ENCODE data around the gene PFKP.

- TF ChIP-seq CTCF (IDR thresholded peaks at IDR 0.05; ENCODE audit: poor library complexity), result no peak
- no peak for TF ChIP-seq EZH2phosphoT487 (IDR thresholded peaks at IDR 0.05; ENCODE audit: low read depth, severe bottlenecking, unreplicated experiment)
- no peak for TF ChIP-seq EZH2 (IDR thresholded peaks at IDR 0.05; ENCODE audit: borderline replicate concordance)
Measured at GRCh38 chr10:3095373-3096139, 28.2 kb downstream of the PFKP start.
